ENCODE results near the gene PRRT4.

The PRRT4 gene

GRCh38 chr7:128361411-128362379 lies at the start of gene PRRT4:
TSS of gene PRRT4 (minus strand) at chr7:128361690.
- DNase-seq: peak; percentile 70

DNA sequence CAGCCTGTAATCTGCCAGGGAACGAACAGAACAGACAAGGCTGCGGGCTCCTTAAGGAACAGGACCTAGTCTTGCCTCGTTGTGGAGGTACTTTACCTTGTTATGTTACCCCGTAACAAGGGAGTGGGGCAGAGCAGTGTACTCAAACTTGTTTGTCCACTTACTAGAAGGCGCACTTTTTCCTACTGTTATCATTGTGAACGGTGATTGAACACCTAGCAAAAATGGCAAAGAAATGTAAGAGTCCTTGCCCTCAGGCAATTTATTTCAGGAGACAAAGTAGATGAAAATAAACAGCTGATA lies 48.9 kb upstream of the PRRT4 start:
- no peak for DNase-seq

DNA sequence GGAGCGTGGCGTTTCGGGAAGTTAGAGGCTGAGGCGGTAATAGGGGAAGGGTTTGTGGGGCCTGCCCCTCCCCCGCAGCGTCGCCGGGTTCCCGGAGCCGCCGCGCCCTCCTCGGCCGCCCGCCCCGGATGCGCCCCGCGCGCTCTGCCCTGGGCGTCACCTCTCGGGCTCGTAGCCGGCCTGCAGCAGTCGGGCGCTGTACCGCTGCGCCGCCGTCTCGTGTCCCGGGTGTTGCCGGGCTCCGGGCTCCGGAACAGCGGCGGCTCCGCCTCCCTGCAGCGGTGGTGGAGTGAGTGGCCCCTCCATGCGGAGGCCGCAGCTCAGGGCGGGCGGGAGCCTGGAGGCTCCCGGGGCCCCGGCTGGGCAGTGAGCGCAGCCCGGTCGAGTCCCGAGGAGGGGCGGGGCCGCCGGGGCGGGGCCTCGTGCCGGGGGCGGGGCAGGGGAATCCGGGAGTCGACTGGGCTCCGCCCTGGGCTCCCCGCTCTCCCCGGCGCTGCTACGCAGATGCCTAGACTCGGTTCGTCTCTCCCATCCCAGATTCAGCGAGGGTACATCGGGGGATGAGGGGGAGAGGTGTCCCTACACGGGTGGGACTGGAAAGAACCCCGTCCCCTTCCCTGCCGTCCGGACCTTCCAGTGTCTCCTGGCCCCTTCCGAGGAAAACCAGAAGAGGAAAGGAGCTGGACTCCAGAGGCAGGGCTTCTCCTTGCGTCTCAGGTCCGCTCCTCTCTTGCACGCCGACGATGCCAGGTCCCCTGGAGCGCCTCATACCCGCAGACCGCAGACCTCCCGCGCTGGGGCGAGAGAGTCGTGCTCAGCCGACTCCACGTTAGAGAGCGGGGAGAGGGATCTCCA lies 48.3 kb upstream of the PRRT4 start, which contains the start of gene IMPDH1:
IMPDH1 (minus strand) TSS at position 387 of the 855 bp plus-strand sequence; CDS start at position 306, 81 bp downstream.
- peak; percentile 80 for DNase-seq

- no peak for DNase-seq
Observed at GRCh38 chr7:128408709-128409595, 47.5 kb upstream of the PRRT4 start.

DNA sequence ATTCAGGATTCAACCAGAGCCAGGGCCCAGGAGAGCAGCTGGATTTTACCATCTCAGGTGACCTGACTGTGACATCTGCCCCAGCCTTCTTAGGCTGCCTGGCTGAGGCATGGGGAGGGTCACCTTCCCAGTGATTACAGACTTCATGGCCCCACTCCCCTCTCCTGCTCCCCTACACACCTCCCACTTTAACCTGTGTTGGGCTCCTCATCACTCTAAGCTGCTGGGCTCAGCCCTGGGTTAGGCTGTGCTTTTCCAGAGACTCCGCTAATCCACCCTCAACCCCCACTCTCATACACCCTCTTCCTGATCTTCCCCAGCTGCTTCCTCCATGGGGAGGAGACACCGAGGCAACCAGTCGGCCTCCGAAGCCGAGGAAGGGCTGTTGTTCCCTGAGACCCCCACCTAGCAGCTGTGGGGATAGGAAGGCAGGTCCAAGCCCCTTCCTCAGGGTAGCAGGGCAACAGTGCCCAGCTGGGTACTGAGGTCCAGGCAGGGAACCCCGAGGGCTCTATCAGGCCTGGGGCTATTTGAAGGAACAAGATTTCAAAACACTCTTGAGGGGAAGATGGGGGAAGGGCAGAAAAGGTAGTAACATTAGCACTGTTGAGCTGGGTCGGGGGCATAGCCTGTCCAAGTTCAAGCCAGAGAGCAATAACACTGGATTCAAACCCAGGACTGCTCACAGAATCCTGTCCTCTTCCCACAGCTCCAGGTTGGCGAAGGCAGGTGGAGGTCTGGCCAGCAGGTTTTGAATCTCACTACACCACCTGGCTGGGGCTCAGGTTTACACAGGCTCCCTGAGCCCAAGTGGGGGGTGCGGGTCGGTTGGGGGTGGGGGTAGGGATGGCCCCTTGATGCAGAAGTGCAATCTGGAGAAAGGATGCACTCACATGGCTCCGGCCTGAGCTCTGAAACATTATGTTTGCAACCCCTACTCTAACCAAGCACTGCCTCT lies 46.5 kb upstream of the PRRT4 start:
- no peak for DNase-seq

GRCh38 chr7:128407233-128407589 lies 45.7 kb upstream of the PRRT4 start:
- DNase-seq: no peak

- peak; percentile 74 for DNase-seq
Observed at GRCh38 chr7:128406314-128407232, 45.1 kb upstream of the PRRT4 start.

- no peak for DNase-seq
Observed at GRCh38 chr7:128405471-128406313, 44.2 kb upstream of the PRRT4 start.

GRCh38 chr7:128404886-128405470 lies 43.5 kb upstream of the PRRT4 start:
- DNase-seq: no peak

- DNase-seq: no peak
Observed at GRCh38 chr7:128404143-128404681, 42.7 kb upstream of the PRRT4 start.

DNA sequence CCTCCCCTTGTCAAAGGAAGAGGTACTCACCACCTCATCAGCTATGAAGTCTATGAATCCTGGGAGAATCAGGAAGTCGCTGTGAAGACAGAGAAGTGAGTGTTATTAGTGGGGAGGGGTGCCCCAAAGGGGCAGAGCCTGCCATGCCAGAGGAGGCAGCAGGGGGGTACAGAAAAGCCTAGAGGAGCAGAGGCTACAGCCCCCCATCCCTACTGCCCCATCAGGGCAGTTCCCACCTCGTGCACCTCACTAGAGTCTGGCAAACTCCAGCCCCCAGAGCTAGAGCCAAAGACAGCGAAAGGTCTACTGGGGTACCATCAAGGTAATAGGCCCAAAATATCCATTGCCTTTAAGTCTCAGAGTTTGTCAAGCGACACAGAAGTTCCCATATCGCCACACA lies 42.2 kb upstream of the PRRT4 start:
- no peak for DNase-seq

DNA sequence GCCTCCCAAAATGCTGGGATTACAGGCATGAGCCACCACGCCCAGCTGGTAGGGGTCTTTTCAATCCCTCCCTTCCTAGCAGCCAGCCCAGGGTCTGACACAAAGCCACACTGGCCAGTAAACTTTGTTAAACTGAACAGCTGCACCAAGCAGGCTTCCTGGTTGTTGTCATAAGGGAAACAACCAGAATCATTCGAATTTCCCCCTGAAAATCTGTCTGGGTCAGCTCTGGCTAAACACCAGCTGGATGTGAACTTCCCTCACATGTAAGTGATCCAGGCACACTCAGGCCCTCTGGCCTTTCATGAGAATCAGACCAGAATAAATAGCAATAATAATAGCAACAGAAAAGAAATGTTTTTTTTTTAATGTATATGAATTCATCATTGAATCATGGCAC lies 40.9 kb upstream of the PRRT4 start:
- DNase-seq: no peak

- no peak for DNase-seq
Observed at GRCh38 chr7:128400566-128400965, 39.1 kb upstream of the PRRT4 start.

DNA sequence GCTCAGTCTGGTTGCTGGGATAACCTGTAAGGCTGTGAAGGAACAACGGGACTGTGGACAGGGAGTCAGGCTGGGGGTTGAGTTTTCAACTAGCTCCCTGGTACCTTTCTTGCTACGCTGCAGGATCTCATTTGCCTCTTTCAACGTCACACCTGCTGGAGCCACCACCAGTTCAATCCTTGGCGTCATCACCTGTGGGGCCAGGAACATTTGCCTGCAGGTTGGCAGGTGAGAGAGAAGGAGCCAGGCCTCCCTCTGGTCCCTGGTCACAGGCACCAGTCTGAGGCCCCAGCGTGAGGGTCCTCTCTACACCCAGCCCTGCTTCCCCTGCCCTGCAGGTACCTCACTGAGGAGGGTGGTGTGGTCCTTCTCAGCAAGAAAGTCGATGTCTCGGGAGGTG lies 38.5 kb upstream of the PRRT4 start:
- no peak for DNase-seq

DNA sequence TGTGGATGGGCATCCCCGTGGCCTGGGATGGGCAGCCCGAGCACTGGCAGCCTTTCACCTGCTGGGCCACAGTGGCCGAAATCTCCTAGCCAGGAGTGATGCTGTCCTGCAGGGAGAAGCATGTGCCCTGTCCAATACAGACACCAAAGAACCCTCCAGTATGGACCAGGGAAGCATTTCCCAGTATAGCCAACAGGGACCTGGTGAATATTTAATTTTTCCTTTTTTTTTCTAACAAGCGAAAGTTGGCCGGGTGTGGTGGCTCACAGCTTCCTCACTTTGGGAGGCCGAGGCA lies 37.3 kb upstream of the PRRT4 start:
- no peak for DNase-seq

- peak; percentile 43 for DNase-seq
Observed at GRCh38 chr7:128398016-128398840, 36.7 kb upstream of the PRRT4 start.

GRCh38 chr7:128396357-128396756 lies 34.9 kb upstream of the PRRT4 start:
- no peak for DNase-seq

GRCh38 chr7:128395748-128396147 lies 34.3 kb upstream of the PRRT4 start:
- no peak for DNase-seq

Measured in inflammatory macrophage treated with lipopolysaccharide for 4 hours (primary cell).